C1 segment of cervical spinal cord (tissue), 14 donors: ENCODE results near the gene KCNK17.

Experiments used
- DNase-seq, 14 donors: peaks; one replicate each; lab custom pipeline; 2025; lab: John Stamatoyannopoulos, UW

KCNK17 gene, protein sequence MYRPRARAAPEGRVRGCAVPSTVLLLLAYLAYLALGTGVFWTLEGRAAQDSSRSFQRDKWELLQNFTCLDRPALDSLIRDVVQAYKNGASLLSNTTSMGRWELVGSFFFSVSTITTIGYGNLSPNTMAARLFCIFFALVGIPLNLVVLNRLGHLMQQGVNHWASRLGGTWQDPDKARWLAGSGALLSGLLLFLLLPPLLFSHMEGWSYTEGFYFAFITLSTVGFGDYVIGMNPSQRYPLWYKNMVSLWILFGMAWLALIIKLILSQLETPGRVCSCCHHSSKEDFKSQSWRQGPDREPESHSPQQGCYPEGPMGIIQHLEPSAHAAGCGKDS

DNA sequence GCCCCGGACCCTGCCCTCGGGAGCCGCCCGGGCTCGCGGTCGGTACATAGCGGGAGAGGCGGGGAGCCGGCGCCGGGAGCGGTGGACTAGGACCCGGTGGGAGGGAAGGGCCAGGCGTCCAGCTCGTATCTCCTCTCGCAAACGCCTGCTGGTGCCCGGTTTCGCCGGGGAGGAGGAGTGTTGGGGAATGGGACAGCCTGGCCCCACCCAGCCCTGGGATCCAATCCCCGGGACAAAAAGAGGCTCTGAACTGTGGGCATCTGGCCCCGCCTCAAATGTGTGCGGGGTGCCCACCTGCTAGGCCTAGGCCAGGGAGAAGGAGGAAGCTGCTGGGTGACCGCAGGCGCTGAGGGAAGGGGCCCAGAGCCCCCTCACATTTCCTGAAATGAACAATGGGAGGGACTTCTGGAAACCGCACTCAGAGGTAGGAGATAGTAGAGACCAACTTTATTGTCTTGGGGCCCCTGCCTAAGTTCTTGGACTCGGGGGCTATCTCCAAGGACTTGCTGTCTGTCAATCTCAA is at the start of gene KCNK17:
KCNK17 (minus strand) TSS at position 147 of the 523 bp plus-strand sequence; CDS start at position 48, 99 bp downstream.
- DNase-seq: no peak

DNA sequence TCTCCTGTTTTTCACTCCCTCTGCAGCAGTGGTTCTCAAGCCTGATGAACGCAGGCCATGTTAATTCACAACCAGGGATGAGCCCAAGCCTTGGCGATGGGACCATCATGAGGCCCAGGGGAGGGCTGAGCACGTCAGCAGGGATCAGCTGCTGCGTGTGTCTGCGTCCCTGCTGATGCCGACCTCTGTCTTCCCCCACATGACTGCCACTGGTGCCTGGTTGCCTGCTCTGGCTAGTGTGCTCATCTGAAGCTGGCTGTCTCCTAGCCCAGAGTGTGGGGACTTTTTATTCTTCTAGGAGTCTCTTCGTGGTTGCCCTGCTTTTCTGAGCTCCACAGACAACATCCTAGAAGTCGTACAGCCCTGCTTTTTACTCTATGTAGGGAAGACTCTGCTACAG is 49.1 kb upstream of the KCNK17 start:
- no peak for DNase-seq

DNA sequence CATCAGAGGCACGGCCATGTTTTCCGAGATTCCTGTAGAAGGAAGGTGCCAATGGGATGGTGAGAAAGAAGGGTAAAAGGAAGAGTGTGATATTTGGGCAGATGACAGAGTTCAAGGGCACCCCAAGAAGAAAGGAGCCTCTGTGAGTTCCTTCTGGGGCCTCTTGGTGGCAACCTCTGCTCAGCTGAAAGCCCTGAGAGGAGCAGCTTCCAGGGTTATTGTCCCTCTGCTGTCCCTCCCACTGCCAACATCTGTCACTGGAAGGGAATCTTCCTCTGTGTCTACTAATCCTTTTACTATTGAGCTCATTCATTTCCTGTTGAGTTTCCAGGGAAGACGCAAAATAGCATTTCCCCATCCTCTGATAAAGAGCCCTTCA is 48.3 kb upstream of the KCNK17 start:
- peak in 5 of 14 donors; percentile 51 to 77 (median 56) for DNase-seq

DNA sequence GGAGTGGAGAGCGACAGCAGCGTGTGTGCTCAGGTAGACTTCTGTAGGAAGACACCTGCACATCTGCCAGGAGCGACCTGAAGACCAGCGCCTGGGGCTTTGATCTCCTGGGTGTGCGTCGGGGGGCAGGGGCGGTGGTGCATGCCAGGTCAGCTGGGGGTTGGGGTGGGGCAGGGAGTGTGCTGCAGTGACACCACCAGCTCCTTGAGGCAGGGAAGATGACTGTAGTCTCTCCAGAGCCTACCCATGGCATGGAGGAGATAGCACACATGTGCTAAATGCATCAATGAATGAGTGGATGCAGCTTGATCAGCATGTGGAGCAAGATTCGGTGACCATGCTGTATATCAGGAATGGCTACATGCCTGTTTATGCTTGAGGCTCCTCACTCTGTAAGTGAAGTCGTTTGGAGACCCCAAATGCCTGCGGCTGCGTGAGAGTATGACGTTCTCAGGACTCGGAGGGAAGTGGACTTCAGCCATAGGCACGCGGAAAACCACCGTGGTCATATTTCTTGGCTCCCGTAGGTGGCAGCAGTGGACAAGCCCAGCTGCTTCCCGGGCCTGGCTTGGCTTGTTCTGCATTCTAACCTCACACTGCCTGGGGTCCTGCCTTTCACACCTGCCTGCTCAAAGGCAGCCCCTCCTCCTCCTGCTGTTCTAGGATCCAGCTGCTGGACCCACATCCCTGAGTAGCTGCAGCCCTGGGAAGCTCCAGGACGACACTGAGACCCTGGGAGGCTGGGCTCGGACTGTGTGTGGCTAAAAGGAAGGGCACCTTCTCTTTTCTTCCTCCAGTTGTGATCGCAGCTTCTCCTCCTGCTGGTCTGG is 47.7 kb upstream of the KCNK17 start:
- DNase-seq: peak in 12 of 14 donors; percentile 13 to 81 (median 56)

DNA sequence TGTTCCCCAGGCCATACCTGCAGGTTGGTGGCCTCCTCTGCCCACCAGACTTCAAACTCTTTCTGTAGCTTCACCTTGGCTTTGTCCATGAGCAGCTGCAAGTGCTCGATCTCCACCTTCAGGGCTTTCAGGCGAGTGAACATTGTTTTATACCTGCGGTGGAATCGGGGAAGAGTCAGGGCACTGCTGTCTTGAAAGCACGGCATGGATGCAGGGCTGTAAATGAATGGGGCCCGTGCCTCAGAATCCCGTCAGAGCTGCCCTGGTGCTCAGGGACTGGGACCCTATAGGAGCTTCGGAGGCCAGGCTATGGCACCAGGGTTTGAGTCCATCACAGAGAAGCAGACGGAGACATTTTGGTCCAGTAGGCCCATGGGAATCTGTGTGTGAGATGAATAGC is 46.2 kb upstream of the KCNK17 start:
- no peak for DNase-seq

DNA sequence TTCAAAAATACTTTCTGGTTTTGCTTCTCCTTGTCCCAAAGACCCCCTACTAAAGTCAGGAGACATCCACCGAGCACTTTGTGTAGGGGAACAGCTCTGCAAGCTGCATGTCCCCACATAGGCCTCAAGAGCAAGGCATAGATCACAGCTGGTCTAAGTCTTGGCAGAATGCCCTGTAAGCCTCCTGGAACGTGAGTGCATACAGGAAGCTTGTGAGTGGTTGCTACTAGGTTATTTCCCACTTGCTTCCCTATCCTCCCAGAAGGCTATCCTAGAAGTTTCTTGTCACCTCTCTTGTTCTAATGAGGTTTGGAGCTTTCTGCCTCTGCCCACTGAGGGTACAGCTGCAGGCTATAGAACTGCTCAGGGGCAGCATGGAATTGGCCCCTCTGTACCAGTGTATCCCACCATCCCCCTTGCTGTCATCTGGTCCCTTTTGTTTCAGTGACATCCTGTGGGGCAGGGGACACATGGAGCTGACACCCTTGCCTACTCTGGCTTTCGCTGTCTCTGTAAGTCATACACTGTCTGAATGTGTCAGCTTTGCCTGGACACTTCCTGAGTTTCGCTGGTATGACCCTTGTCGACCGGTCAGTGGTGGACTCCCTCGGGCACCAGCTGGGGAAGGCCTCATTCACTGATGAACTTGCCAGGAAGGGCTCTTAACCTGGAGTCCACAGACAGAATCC is 43.9 kb upstream of the KCNK17 start:
- DNase-seq: no peak

DNA sequence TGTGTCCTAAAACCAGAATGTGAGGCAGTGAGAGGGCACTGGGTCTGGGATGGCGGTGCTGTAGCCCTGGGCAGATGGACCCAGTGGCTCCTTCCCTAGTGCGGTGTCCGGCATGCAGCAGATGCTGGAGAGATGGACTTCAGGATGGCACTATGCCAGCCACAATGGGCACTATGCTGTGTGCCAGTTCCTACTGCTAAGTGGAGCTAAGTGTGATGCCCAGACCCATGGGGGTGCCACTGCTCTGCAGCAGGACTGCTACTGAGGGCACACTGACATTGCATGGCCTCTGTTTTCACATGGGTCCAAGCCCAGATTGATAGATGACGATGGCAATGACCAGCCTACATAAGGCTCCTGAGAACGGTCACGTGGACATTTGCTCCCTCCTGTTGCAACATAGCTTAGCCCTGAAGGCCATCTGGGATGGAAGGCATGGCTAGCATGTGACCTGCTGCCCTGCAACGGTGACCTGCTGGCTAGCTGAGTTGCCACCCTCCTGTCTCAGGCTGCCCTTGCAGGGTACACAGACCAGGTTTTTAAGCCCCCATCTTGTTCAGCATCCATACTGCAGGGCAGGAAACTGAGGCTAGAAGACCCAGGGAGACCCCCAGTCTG is 39.6 kb upstream of the KCNK17 start:
- peak in 1 of 14 donors; percentile 18 for DNase-seq

DNA sequence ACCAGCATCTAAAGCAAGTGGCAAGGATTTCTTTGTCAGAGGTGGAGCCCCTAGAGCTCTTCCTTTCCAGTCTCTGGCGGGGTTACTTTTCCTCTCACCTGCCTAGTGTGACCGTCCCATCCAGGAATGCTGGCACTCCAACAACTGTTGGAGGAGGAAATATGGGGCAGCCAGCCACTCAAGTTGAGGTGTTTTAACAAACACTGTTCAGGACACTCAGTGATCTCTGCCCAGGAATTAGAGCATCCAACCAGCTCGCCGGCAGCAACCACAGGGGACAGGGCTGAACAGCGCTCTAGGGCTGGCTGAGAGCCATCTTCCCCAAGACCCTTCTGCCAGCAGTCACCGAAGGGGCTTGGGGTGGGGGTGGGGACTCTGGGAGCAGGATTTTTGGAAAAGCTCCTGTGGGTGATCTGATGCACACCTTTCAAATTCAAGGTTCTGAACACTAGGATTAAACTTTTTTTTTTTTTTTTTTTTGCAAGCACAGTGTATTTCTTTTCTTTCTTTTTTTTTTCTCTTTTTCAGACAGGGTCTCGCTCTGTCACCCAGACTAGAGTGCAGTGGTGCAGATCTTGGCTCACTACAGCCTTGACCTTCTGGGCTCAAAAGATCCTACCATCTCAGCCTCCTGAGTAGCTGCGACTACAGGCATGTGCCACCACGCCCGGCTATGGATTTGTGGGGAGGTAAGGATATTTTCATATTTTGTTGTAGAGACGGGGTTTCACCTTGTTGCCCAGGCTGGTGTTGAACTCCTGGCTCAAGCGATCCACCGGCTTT is 36.7 kb upstream of the KCNK17 start:
- DNase-seq: no peak

DNA sequence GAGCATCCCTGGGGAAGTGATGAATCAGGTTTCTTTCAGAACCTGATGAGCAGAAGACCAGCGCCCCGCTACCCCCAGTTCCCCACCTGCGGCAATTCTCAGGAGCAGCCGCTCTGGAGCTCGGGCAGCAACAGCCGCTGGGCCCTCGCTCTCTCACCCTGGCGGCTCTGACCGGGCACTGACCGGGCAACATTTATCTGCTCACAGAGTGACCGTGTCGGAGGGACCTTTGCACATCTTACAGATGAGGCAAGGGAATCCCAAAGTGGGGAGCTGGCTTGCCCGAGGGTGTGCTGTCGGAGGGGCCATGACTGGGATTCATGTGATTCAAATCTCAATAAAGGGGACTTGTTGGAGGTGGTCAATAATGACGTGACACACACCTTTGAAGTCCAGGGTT is 34.5 kb upstream of the KCNK17 start:
- no peak for DNase-seq

DNA sequence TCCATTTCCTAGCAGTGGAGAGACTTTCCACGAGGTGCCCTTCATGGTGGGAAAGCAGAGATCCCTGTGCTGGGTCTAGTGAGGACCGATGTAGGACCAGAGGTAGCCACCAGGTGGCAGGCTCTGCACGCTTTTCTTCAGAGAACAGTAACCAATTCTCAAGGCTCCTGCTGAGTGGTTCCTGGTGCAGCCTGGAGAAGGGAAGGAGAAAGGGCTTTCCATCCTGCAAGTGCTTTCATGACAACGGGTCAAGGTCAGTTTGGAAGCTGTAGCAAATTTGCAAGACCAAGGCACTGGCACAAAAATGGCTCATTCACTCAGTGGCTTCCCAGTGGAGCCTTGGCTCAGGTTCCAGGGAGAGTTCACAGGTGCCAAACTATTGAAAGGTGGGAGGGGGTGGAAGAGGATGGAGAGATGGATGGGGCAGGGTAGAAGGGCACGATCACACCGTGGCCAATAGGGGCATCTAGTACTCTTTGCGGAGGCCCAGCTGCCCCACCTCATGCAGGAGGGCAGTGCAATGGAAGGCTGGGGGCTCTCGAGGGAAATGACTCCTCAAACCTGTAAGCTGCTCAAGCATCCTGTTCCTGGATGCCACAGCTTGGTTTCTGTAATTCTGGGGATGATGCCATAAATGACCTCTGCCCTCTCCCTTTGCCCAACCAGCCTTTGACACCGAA is 33.8 kb upstream of the KCNK17 start:
- peak in 11 of 14 donors; percentile 9 to 64 (median 34) for DNase-seq

DNA sequence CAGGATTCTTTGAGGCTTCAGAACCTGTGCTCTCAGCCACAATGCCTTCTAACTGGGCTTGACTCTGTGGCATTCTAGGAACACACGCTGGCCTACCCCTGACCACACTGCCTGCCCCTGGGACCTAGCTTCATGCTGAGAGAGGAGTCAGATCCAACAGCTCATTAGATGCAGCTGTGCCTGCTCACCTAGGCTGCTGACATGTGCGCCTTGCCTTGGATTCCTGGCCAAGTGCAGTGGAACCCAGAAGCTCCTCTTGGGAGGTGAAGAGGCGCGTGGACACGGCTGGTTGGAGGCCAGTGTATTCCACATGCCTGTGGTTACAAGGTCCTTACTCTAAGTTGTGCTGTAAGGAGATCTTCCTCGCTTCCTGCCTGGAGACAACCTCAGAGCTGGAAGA is 33.0 kb upstream of the KCNK17 start:
- no peak for DNase-seq

DNA sequence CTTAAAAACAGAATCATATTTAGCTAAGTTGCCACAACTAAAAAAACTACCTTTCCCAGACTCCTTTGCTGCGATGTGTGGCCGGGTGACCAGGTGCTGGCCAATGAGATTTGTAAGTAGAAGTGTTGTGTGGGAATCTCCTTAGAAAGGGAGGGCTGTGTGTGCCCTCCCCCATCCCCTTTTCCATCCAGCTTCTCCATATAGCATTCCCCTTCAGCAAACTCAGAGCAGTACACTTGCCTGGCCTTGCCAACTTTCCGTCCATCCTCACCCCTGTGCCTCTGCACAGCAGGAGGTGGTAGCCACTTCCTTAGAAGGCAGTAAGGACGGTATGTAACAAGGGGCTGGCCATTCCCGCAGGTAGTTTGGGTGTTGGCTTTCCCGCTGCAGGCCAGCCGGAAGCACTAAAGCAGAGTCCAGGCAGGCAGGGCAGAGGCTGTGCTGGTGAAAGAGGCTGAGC is 30.6 kb upstream of the KCNK17 start:
- DNase-seq: no peak

DNA sequence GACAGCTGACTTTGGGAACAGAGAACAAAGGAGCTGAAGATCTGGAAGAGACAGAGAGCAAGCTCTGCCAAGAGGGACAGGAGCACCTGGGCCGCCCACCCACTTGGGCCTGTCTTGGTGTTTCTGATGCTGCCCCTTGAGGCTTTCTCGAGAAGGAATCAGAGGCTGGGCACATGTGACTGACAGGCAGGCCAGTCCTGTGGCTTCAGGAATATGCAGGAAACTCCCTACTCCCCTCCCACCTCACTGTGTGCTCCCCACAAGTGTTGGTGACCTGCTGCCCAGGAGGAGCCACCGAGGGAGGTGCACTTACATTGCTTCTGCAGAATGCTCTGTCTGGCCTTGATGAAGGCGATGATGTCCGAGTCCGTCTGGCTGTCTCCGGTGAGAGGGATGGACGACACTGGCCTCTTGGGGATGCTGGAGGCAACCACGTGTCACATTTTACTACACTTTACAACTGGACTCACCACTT is 29.2 kb upstream of the KCNK17 start:
- DNase-seq: no peak

DNA sequence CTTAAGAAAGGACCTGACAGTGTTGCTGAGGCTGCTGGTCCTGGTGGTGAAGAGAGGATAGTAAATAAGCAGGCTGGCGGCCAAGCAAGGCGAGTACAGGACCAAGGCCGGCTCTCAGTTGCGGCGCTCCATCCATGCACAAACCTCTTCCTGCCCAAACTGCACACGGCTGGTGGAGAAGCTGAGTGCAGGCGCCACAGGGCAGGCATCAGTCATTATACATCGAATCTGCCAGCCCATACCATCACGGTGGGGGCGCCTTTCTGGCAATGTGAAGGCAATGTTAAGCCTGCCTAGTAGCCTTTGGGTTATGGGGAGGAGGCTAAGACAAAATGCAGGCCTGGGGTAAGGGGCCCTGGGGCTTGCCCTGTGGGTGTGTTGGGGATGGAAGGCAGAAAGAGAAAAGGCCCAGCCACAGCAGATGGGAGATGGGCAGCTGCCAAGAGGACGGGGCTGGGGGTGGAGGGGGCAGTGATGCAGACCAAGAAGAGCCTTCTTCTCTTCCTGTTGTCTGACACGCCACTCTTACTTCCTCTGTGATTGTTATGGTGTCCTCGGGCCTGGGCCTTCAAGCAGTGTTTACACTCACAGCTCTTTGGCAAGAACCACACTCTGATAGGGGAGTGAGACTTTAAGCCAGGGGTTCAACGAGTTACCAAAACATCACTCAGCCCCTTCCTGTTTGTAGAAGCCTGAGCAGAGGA is 28.6 kb upstream of the KCNK17 start:
- DNase-seq: peak in 1 of 14 donors; percentile 20

DNA sequence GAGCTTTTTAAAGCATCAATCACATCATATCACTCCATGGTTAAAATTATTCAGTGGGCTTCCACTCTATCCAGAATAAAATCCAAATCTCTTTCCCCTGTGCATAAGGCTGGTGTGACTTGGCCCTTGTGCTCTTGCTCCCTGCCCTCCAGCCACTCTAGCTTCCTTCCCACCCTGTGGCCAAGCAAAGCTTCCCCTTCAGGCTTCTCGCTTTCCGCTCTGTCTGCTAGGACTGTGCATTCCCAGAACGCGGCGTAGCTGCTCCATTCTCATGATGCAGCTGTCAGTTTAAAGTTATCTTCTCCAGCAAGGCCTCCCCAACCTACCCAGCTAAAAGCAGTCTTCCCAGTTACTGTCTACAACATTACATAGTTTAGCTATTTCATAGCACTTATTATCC is 27.7 kb upstream of the KCNK17 start:
- no peak for DNase-seq

DNA sequence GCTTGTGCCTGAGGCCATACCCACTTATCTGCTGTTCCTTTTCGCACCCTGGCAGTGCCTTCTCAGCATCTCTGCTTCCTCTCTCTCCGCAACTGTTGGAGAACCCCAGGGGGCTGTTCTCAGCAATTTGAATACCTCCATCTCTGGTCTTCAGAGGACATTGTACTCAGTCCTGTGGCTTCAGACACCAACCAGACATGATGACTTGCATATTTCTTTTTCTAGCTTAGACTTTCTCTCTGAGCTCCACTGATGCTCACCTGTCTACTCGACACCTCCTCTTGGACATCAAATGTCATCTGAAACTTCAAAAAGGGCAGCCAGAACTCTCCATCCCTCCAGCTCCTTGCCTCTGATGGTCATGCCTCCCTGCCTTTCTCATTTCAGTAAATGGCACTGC is 27.1 kb upstream of the KCNK17 start:
- no peak for DNase-seq

DNA sequence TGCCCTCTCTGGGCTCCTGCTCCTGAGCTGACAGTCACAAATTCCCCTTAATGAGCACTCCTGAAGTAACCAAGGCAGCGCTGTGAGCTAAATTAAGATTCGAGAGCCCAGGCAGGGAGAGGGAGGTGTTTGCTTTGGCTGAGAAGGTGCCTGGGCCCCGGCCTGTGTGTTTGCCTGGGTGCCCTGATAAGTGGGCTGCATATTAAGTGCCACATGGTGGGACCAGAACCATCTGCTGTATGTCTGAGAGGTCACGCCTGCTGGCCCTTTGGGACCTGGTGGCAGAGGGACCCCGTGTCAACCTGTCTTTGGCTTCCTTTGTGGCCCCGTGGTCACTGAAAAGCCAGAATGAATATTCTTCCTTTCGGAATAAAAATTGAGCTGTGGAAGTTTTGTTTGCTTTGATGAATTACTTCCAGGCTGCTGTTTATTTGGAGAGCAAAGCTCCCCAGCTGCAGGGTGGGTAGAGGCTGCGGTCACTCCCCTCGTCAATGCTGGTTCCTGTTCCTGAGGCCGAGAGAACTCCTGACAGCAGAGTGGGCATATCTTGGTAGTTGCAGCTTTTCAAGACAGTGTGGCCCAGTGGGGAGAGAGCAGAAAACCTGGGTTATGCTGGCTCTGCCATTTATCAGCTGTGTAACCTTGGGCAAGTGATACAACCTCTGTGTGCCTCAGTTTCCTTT is 25.8 kb upstream of the KCNK17 start:
- DNase-seq: peak in 2 of 14 donors; percentile 6 to 27

DNA sequence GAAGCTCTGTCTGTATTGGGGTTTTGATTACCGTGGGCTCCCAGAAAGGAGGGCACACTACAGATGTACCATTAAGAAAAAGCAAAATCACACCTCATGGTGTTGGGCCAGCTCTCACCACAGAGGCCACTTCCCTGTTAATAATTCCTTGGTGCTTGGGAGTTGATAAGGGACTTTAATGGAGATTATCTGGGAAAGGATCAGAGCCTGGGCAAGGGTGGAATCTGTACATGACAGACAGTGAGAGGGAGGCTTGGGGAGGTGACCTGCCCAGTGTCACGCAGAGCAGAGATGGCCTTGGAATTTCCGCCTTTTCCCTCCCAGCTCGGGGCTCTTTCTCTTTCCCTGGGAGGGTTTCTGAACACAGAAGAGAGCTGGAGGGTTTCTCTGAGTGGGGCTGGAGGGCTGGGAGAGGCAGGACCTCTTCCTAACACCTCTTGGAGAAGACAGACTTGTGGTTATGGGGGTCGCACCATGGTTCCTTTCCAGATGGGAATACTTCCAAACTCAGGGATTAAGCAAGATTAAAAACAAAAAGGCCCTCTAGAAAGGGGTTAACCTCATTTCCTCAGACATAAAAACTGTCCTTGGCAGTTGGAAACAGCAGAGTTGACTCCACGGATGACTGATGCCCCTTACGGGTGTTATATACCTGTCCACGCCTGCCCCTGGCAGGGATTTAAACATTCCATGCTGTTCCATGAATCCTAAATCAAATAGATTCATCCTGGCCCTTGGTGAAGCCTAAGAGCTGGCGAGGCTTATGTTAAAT is 25.1 kb upstream of the KCNK17 start:
- DNase-seq: no peak
